HG03095 (cell line): ENCODE results near the gene SYNPO2.
"Not testable (repeated sequence)": the region's sequence is repeated elsewhere in the genome, so short reads cannot be mapped to it uniquely, and the experiment has no call there.

Source experiments
- ATAC-seq: cut with Tn5 transposase; IDR thresholded peaks from one replicate; pipeline ENCODE4 v1.9.1; 2021; ENCODE audit warnings: moderate library complexity; ENCODE audit not compliant: unreplicated experiment

SYNPO2 gene

GRCh38 chr4:119027811-119028210, 139.2 kb downstream of the SYNPO2 start:
- ATAC-seq: no peak

- ATAC-seq: no peak
These were observed 139.6 kb downstream of the SYNPO2 start for GRCh38 chr4:119028296-119028695.

GRCh38 chr4:119029847-119030535, 141.3 kb downstream of the SYNPO2 start:
- no peak for ATAC-seq

DNA sequence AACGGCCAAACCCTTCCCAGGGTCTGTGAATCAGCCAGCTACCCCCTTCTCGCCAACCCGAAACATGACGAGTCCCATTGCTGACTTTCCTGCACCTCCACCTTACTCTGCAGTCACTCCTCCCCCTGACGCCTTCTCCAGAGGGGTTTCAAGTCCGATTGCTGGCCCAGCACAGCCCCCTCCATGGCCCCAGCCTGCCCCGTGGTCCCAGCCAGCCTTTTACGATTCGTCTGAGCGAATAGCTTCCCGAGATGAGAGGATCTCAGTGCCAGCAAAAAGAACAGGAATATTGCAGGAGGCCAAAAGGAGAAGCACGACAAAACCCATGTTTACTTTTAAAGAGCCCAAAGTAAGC, 141.9 kb downstream of the SYNPO2 start:
- ATAC-seq: no peak

DNA sequence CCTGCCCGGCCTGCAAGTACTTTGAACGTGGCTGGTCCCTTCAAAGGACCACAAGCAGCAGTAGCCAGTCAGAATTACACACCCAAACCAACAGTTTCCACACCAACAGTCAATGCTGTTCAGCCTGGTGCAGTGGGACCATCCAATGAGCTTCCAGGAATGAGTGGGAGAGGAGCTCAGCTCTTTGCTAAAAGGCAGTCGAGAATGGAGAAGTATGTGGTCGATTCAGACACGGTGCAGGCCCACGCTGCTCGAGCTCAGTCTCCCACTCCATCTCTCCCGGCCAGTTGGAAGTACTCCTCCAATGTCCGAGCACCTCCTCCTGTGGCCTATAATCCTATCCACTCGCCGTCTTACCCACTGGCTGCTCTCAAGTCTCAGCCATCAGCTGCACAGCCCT, 142.6 kb downstream of the SYNPO2 start:
- no peak for ATAC-seq

DNA sequence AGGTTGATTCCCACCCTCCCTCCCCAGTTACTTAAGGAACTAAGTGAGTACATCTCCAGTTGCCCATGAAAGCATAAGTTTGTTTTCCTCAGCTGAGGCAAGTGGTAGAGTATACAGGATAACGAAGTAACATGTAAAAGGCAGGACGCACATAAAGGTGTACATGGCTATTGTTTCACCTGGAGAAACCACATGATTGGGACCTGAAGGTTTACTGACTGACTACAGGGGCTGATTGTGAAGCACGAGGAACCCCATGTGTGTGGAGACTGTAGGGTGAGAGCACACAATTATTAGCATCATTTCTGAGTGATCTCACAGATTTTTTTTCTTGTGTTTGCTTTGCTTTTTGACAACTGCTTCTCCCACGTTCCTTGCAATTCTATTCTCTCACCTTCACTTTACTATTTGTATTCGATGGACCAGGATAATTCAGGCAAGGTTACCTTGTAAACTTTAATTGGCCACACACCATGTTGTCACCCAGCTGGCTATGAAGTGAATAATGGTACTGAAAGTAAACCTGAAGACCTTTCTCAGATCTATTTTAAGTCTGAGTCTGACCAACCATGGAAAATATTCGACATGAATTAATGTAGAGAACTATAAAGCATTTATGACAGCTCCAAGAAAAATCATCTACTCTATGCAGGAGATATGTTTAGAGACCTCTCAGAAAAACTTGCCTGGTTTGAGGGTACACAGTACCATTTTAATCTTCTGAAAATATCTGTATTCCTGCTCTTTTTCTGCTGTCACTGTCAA, 144.4 kb downstream of the SYNPO2 start:
- no peak for ATAC-seq

- ATAC-seq: no peak
These were observed 145.8 kb downstream of the SYNPO2 start for GRCh38 chr4:119034276-119035008.

GRCh38 chr4:119035951-119036737, 147.5 kb downstream of the SYNPO2 start:
- no peak for ATAC-seq

DNA sequence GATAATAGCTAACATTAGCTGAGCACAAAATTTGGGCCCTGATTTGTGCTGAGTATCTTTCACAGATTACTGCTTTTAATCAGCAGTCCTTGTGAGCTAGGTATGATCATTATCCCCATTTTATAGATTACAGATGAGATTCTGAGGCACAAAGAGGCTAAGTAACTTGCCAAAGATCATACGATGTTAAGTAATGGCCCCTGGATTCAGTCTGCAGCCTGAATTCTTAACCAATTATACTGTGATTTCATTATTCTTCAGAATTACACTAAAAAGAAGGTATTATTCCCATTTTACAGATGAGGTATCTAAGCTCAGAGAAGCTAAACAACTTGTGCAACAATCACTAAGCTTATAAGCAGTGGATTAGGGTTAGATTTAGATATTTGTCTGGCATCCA, 149.1 kb downstream of the SYNPO2 start:
- no peak for ATAC-seq

GRCh38 chr4:119038116-119038841, 149.6 kb downstream of the SYNPO2 start:
- ATAC-seq: peak; percentile 46

GRCh38 chr4:119039160-119039559, 150.5 kb downstream of the SYNPO2 start:
- no peak for ATAC-seq

GRCh38 chr4:119039779-119040178, 151.1 kb downstream of the SYNPO2 start:
- ATAC-seq: no peak

DNA sequence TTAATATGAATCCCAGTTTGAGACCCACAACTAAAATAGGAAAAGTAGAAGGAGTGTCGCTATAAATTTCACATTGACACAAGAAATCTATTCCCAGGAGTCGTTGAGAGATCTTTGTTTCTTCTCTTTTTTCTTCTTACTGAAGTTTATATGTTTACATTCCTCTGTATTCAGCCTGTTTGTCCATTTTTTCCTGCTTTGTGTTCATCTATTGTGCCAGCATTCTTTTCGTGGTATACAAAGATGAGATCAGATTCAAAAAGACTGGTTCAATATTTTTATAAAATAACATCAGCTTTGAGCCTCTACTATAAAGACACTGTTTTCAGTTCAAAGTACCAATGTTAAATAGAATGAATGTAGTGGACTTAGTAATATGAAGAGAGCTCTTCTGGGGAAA, 151.6 kb downstream of the SYNPO2 start:
- no peak for ATAC-seq

DNA sequence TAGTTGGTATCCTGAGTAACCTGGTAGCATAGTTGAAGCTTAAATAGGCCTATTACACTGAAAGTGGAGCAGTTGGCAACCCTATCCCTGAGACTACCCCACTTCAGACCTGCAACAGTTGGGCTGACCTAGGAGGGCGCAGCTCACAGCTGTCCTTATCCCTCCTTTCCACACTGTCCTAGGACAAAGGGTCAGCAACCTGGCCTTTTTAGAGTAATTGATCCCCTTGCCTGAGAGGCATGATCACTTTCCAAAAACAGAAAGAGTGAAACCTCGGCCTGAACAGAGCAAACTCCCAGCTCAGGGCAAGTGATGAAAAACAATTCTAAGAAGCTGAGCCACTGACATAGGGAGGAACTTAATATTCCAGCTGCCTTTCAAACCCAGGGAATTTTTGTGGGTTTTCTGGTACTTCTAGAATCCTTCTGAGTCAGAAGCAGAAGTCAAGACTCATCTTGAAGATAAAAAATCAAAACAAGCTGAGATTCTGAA, 152.1 kb downstream of the SYNPO2 start:
- no peak for ATAC-seq

- ATAC-seq: no peak
These were observed 152.7 kb downstream of the SYNPO2 start for GRCh38 chr4:119041396-119041795.

- peak; percentile 81 for ATAC-seq
These were observed 153.4 kb downstream of the SYNPO2 start for GRCh38 chr4:119041951-119042560.

GRCh38 chr4:119046263-119046662, 157.6 kb downstream of the SYNPO2 start:
- no peak for ATAC-seq

- ATAC-seq: not testable (repeated sequence)
These were observed 158.4 kb downstream of the SYNPO2 start for GRCh38 chr4:119047059-119047458.

DNA sequence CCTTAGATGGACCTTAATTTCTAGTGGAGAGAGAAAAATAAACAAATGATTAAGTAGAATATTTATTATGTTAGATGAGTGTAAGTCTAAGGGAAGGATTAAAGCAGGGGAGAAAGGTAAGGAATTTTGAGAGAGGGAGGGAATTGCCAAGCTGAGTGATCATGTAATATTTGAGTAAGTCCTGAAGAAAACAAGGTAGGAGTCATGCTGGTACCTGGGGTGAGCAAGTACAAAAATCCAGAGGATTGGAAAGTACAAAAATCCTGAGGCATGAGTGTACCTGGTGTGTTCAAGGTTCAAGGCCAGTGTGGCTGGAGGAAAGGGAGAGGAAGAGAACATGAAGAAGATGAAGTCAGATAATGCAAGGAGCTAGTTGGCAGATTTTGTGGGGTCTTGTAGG, 159.8 kb downstream of the SYNPO2 start:
- ATAC-seq: no peak

GRCh38 chr4:119049342-119049741, 160.7 kb downstream of the SYNPO2 start:
- ATAC-seq: no peak
